Measurements from ENCODE around the gene OSBPL7. TPM values are rescaled to one million over a fixed set of nuclear protein-coding genes. Genes with fewer than 3 reads are reported as not detected.

OSBPL7 gene
- total RNA-seq, 1 donor from 2014 or later = 5.6 TPM

- Histone ChIP-seq H3K27me3 (no peaks in the 10 kb centered on the region), H3K27ac (no peak overlapping the region), H3K36me3 (peaks cover 0 to 44% of the 10 kb centered on the region in 2 donors), H3K9me3 (no peaks in the 10 kb centered on the region), H3K4me3 (no peak overlapping the region), H3K4me1 (peaks cover 14% of the 10 kb centered on the region)
- no peak for TF ChIP-seq CTCF (IDR thresholded peaks at IDR 0.05)
- TF ChIP-seq POLR2AphosphoS5 (IDR thresholded peaks at IDR 0.05; ENCODE audit: insufficient read depth in 1 of 2, low read depth in 1 of 2) = no peak
- no peak for TF ChIP-seq POLR2A (IDR thresholded peaks at IDR 0.05)
- no peak for DNase-seq (ENCODE audit: extremely low spot score in 2 of 2)
- intact Hi-C loops (cut with DNase I) = no loop called here
These were observed 6.3 kb downstream of the OSBPL7 start for GRCh38 chr17:47815106-47815918.

DNA sequence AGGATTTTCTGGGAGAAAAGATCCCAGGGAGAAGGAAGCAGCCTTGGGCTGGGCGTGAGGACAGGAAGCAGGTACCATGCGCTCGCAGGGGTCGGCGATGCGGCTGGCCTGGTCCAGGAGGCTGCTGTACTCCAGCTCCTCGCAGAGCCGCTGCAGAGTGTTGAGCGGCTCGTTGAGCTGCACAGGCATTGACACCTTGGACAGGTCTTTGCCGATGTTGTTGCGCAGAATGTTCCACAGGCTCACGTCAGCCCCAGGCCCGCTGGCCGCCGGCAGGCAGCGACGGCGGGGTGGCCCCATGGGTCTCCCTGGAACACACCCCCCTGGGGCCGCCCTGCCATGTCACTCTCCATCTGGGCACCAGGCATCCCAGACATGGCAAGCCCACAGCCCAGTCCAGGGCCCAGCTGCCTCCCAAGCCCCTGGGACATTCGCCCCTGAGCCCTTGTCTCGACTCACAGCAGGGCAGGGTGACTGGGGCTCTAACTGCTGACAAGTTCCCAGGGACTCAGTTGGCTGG lies 8.0 kb downstream of the OSBPL7 start:
- DNase-seq (ENCODE audit: extremely low spot score in 2 of 2) = no peak
- intact Hi-C loops (cut with DNase I) = no loop called here
- Histone ChIP-seq H3K27ac (no peak overlapping the region), H3K4me3 (no peak overlapping the region), H3K27me3 (no peaks in the 10 kb centered on the region), H3K9me3 (no peaks in the 10 kb centered on the region), H3K36me3 (peaks cover 0 to 41% of the 10 kb centered on the region in 2 donors), H3K4me1 (peaks cover 15% of the 10 kb centered on the region)
- TF ChIP-seq POLR2AphosphoS5 (IDR thresholded peaks at IDR 0.05; ENCODE audit: insufficient read depth in 1 of 2, low read depth in 1 of 2) (no peak), POLR2A (IDR thresholded peaks at IDR 0.05) (no peak), CTCF (IDR thresholded peaks at IDR 0.05) (no peak)

DNA sequence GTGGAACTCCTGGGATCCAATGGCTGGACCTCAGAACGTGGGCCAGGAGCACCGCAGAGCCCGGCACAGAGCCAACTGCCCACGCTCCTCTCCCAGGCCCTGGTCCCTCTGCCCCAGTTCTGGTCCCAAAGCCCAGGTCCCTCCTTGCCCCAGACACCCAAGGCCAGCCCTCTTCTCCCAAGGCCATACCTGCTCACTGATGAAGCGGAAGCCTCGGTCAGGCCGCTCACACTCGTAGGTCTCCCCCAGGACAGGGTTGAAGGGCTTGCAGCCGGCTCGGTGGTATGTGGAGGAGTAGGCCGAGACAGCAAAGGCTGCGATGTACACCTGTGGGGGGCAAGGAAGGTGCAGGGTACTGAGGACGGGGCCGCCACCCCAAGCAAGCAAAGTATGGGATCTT lies 8.5 kb downstream of the OSBPL7 start:
- intact Hi-C loops (cut with DNase I) = no loop called here
- peaks cover 15% of the 10 kb centered on the region for H3K4me1 ChIP-seq
- H3K4me3 ChIP-seq = no peak overlapping the region
- no peaks in the 10 kb centered on the region for H3K9me3 ChIP-seq
- TF ChIP-seq CTCF (IDR thresholded peaks at IDR 0.05) = no peak
- TF ChIP-seq POLR2A (IDR thresholded peaks at IDR 0.05) = no peak
- TF ChIP-seq POLR2AphosphoS5 (IDR thresholded peaks at IDR 0.05; ENCODE audit: insufficient read depth in 1 of 2, low read depth in 1 of 2) = no peak
- DNase-seq (ENCODE audit: extremely low spot score in 2 of 2) = no peak
- H3K27ac ChIP-seq = no peak overlapping the region
- peaks cover 0 to 41% of the 10 kb centered on the region in 2 donors for H3K36me3 ChIP-seq
- H3K27me3 ChIP-seq = no peaks in the 10 kb centered on the region

DNA sequence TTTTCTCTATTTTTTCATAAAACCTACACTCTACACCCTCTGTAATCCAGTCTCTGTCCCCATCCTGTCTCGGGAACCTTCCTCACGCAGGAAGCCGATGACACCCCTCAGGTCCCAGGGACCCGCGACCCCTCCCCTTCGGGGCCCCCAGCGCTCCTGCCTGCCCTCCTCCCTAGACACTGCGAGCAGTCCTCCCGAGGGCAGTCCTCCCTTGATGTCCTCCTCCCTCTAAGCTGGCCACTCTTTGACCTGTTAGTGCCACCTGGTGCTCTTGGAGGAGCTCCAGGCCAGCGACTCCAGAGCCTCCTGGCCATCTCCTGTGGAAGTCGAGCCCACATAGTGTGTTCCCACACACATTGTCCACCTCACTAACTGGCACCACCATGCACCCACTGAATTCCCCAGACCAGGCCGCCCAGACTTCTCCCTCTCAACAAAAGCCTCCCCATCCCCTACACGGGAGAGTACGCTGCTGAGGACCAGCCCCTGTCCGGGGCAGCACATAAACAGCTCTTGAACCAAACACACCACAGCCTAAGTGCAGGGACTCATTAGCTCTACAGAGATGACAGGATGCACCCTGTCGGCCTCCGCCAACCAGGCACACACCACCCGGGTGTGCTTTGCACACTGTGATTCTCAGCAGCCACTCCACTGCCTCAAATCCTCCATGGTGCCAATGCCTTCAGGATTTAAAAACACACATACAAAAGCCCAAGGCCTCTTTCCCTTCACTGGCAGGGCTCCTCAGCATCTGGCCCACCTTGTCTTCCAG lies 9.3 kb downstream of the OSBPL7 start:
- Histone ChIP-seq H3K36me3 (peaks cover 0 to 43% of the 10 kb centered on the region in 2 donors), H3K27ac (no peak overlapping the region), H3K4me3 (no peak overlapping the region), H3K27me3 (no peaks in the 10 kb centered on the region), H3K9me3 (no peaks in the 10 kb centered on the region), H3K4me1 (peaks cover 15% of the 10 kb centered on the region)
- no peak for DNase-seq (ENCODE audit: extremely low spot score in 2 of 2)
- TF ChIP-seq POLR2AphosphoS5 (IDR thresholded peaks at IDR 0.05; ENCODE audit: insufficient read depth in 1 of 2, low read depth in 1 of 2) (no peak), CTCF (IDR thresholded peaks at IDR 0.05) (no peak), POLR2A (IDR thresholded peaks at IDR 0.05) (no peak)
- intact Hi-C loops (cut with DNase I) = no loop called here
